GM23248 (cell line): ENCODE measurements around the gene LRMDA. TPM values are rescaled to one million over a fixed set of nuclear protein-coding genes. Genes with fewer than 3 reads are reported as not detected.

Experiments
- DNase-seq: peaks from one replicate; pipeline ENCODE4 v3.0.0-alpha.2; 2015
- H2AFZ ChIP-seq: fragments of 200-600 bp; sonication (generic); 2 replicates; pipeline ENCODE4 v1.6.1; 2016; ENCODE audit warnings: antibody characterized with exemption
- H3F3A ChIP-seq: fragments of 200-600 bp; sonication (generic); 2 replicates; pipeline ENCODE4 v1.6.1; 2016; ENCODE audit warnings: mild to moderate bottlenecking, antibody characterized with exemption, mixed run types; ENCODE audit not compliant: insufficient read depth
- H3K27ac ChIP-seq: fragments of 200-600 bp; sonication (generic); 2 replicates; pipeline ENCODE4 v1.5.1; 2016; ENCODE audit warnings: mild to moderate bottlenecking
- H3K27me3 ChIP-seq: fragments of 200-600 bp; sonication (generic); replicated peaks from 2 replicates; pipeline ENCODE4 v1.6.1; 2016; ENCODE audit warnings: mild to moderate bottlenecking; ENCODE audit not compliant: insufficient read depth
- H3K36me3 ChIP-seq: fragments of 200-600 bp; sonication (generic); 2 replicates; pipeline ENCODE4 v1.6.1; 2016; ENCODE audit warnings: low read depth, mild to moderate bottlenecking
- H3K4me1 ChIP-seq: fragments of 200-600 bp; sonication (generic); 2 replicates; pipeline ENCODE4 v1.6.1; 2016; ENCODE audit warnings: mild to moderate bottlenecking; ENCODE audit not compliant: insufficient read depth
- H3K4me2 ChIP-seq: fragments of 200-600 bp; sonication (generic); one replicate; pipeline ENCODE4 v1.6.1; 2016; ENCODE audit warnings: mild to moderate bottlenecking; ENCODE audit not compliant: unreplicated experiment
- H3K4me3 ChIP-seq: fragments of 200-600 bp; sonication (generic); 2 replicates; pipeline ENCODE4 v1.5.1; 2016; ENCODE audit warnings: mild to moderate bottlenecking
- H3K79me2 ChIP-seq: fragments of 200-600 bp; sonication (generic); 2 replicates; pipeline ENCODE4 v1.6.1; 2016; ENCODE audit warnings: mild to moderate bottlenecking; ENCODE audit not compliant: insufficient read depth
- H3K9ac ChIP-seq: fragments of 200-600 bp; sonication (generic); 2 replicates; pipeline ENCODE4 v1.6.1; 2016; ENCODE audit warnings: mild to moderate bottlenecking
- H3K9me2 ChIP-seq: fragments of 200-600 bp; sonication (generic); 2 replicates; pipeline ENCODE4 v1.6.1; 2016; ENCODE audit warnings: mixed run types, mild to moderate bottlenecking, moderate library complexity; ENCODE audit not compliant: insufficient read depth
- H3K9me3 ChIP-seq: fragments of 200-600 bp; sonication (generic); one replicate; pipeline ENCODE4 v1.6.1; 2017; ENCODE audit warnings: low read depth
- H4K20me1 ChIP-seq: fragments of 200-600 bp; sonication (generic); 2 replicates; pipeline ENCODE4 v1.6.0; 2016; ENCODE audit not compliant: insufficient read depth
- EZH2 ChIP-seq: fragments of 200-600 bp; sonication (generic); IDR thresholded peaks from 2 replicates; pipeline ENCODE4 v1.6.1; 2018; ENCODE audit warnings: antibody characterized with exemption, mild to moderate bottlenecking; ENCODE audit not compliant: insufficient read depth, poor library complexity, severe bottlenecking
- EZH2phosphoT487 ChIP-seq: fragments of 200-600 bp; sonication (generic); IDR thresholded peaks from 2 replicates; pipeline ENCODE4 v1.6.1; 2018; ENCODE audit warnings: antibody characterized with exemption, moderate library complexity, mild to moderate bottlenecking, low read depth; ENCODE audit not compliant: insufficient read depth
- WGBS, 2 experiments: methylation state at CpG; one replicate each; pipeline ENCODE4 v1.1.6; 2015 to 2017; ENCODE audit warnings: low lambda C conversion rate in 2 of 2, low coverage in 1 of 2; ENCODE audit errors: missing lambda C conversion rate in 2 of 2; 5-methylcytosine and 5-hydroxymethylcytosine counted together
- in situ Hi-C: fragments of 300-500 bp; cut with MboI; formaldehyde crosslinking; loops from 2 replicates; pipeline ENCODE4 v1.15.0; 2020
- polyA plus RNA-seq: library from polyadenylated mRNA; unstranded; fragments of >200 nt; fragmentation: Nextera tagmentation; extraction: Ambion mirVana; gene quantifications from 2 replicates; pipeline ENCODE4 v1.2.1, GENCODE V29; 2016
- total RNA-seq: library from RNA; depleted of rRNA; stranded (reverse); fragments of >200 nt; shearing (Covaris generic); gene quantifications from 2 replicates; pipeline ENCODE4 v1.2.3, GENCODE V29; 2014

LRMDA gene
- total and polyA plus RNA-seq, 2 experiments from 2014 or later, result 2.6 TPM; not detected in 1

DNA sequence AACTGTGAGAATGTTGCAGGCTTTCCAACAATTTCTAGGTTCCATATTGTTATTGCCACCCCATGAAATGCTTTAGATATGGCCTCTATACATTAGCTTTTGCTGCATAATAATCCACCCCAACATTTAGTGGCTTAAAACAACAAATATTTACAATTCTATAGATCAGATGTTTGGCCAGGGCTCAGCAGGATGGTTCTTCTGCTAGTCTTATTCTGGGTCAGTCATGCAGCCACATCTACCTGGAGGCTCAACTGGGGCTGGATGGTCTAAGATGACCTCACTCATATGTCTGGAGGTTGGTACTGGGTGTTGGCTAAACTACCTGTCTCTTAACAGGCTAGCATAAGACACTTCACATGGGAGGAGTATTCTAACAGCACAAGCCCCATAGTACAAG lies 607.3 kb downstream of the LRMDA start:
- TF ChIP-seq EZH2phosphoT487, result no peak
- TF ChIP-seq EZH2, result no peak
- Histone ChIP-seq H3F3A (peaks cover 23% of the 10 kb centered on the region), H3K4me3 (no peak overlapping the region), H3K79me2 (no peaks in the 10 kb centered on the region), H3K27ac (no peak overlapping the region), H3K4me1 (peaks cover 22% of the 10 kb centered on the region), H3K36me3 (no peaks in the 10 kb centered on the region), H3K9me2 (no peaks in the 10 kb centered on the region), H3K27me3 (no peaks in the 10 kb centered on the region), H3K9ac (no peak overlapping the region), H4K20me1 (no peaks in the 10 kb centered on the region), H2AFZ (no peak overlapping the region), H3K4me2 (no peak overlapping the region), H3K9me3 (no peaks in the 10 kb centered on the region)
- no peak for DNase-seq
- in situ Hi-C loops, result loop anchor here (25.0 kb wide), 2 partner anchors 499 to 949 kb away; no protein-coding TSS in a partner anchor

DNA sequence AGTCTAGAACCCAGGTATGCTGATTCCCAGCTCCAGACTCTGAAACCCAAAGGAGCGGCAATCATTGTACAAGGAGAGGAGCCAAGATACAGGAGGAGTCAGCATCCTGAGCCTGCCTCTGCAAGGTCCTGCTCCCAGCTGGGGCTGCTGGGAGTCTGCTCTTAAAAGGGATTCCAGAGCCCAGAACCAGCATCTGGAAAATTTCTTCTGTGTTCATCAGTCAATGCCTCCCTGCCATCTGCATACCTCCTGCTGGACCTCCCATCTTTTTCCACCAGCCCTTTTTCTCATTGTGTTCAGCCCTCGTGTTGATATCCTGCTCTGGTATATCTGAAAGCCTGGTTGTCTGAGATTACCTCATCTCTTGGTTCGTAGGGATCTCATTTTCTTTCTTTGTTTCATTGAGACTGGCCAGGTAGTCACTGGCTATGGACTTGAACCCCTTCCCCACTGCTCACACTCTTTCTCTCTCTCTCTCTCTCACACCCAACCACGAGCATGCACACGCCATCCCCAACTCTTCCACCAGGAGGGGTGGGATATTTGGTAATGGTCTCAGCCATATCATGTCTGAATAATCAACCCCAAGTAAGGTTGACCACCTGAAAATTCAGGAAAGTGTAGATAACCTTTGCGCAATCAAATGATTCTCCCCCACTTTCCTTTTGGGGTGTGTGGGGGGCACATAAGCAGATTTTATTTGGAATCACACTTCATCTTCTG lies 608.8 kb downstream of the LRMDA start:
- Histone ChIP-seq H3F3A (peaks cover 18% of the 10 kb centered on the region), H4K20me1 (no peaks in the 10 kb centered on the region), H2AFZ (no peak overlapping the region), H3K27me3 (no peaks in the 10 kb centered on the region), H3K9me2 (no peaks in the 10 kb centered on the region), H3K9me3 (no peaks in the 10 kb centered on the region), H3K27ac (no peak overlapping the region), H3K4me3 (no peak overlapping the region), H3K9ac (no peak overlapping the region), H3K4me1 (0 out of 2 replicates have a peak, but pooled peaks cover 16% of the 10 kb centered on the region), H3K36me3 (no peaks in the 10 kb centered on the region), H3K4me2 (no peak overlapping the region), H3K79me2 (no peaks in the 10 kb centered on the region)
- TF ChIP-seq EZH2phosphoT487 (no peak), EZH2 (no peak)
- in situ Hi-C loops, result loop anchor here (25.0 kb wide), 2 partner anchors 497 to 947 kb away; no protein-coding TSS in a partner anchor
- no peak for DNase-seq
- 85 to 86% methylated on average over 6 of the region's 6 CpGs for WGBS, 2 experiments

DNA sequence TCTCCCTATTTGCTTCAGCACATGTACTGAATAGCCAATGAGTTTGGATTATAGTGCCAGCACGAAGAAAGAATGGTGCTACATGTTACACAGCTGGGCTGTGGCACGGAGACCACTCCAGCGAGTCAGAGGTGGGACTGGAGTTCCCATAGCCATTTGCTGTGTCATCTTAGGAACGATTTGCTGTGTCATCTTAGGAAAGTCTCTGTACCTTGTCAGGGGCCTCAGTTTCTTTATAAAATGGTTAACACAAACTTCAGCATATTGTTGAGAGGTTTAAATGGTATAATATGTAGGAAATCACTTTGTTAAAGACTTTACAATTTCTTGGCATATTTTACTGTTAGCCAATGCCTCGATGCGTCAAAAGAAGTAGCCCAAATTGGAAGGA lies 609.4 kb downstream of the LRMDA start:
- H3K4me1 ChIP-seq, result 0 out of 2 replicates have a peak, but pooled peaks cover 16% of the 10 kb centered on the region
- no peaks in the 10 kb centered on the region for H3K36me3 ChIP-seq
- TF ChIP-seq EZH2phosphoT487 (no peak), EZH2 (no peak)
- no peak overlapping the region for H3K4me3 ChIP-seq
- H3K27me3 ChIP-seq, result no peaks in the 10 kb centered on the region
- no peak overlapping the region for H2AFZ ChIP-seq
- in situ Hi-C loops, result loop anchor here (25.0 kb wide), 2 partner anchors 496 to 946 kb away; no protein-coding TSS in a partner anchor
- H3K27ac ChIP-seq, result no peak overlapping the region
- DNase-seq, result no peak
- WGBS, 2 experiments, result 87 to 90% methylated on average over 6 of the region's 6 CpGs
- H3K9me2 ChIP-seq, result no peaks in the 10 kb centered on the region
- no peak overlapping the region for H3K9ac ChIP-seq
- no peak overlapping the region for H3K4me2 ChIP-seq
- H3K79me2 ChIP-seq, result no peaks in the 10 kb centered on the region
- peaks cover 18% of the 10 kb centered on the region for H3F3A ChIP-seq
- no peaks in the 10 kb centered on the region for H4K20me1 ChIP-seq
- no peaks in the 10 kb centered on the region for H3K9me3 ChIP-seq

- DNase-seq, result no peak
- in situ Hi-C loops, result loop anchor here (25.0 kb wide), 2 partner anchors 496 to 946 kb away; no protein-coding TSS in a partner anchor
- Histone ChIP-seq H3K36me3 (no peaks in the 10 kb centered on the region), H2AFZ (no peak overlapping the region), H3K4me2 (no peak overlapping the region), H3K79me2 (no peaks in the 10 kb centered on the region), H3K9me3 (no peaks in the 10 kb centered on the region), H3K9me2 (no peaks in the 10 kb centered on the region), H3K27me3 (no peaks in the 10 kb centered on the region), H3K27ac (no peak overlapping the region), H3F3A (peaks cover 18% of the 10 kb centered on the region), H3K4me3 (no peak overlapping the region), H4K20me1 (no peaks in the 10 kb centered on the region), H3K4me1 (0 out of 2 replicates have a peak, but pooled peaks cover 16% of the 10 kb centered on the region), H3K9ac (no peak overlapping the region)
- WGBS, 2 experiments, result 87 to 88% methylated on average over 5 of the region's 5 CpGs
- TF ChIP-seq EZH2, result no peak
- TF ChIP-seq EZH2phosphoT487, result no peak
Observed at GRCh38 chr10:76041551-76041950, 610.1 kb downstream of the LRMDA start.
